Neural progenitor cell (in vitro differentiated cells): ENCODE results near the gene FBLN5. TPM values are rescaled to one million over a fixed set of nuclear protein-coding genes. Genes with fewer than 3 reads are reported as not detected.

Experiments
- DNase-seq: peaks from one replicate; pipeline ENCODE4 v3.0.0-alpha.2; 2016; ENCODE audit warnings: low spot score
- H2AFZ ChIP-seq: fragments of 200-600 bp; sonication (generic); replicated peaks from 2 replicates; pipeline ENCODE4 v1.6.1; 2016; ENCODE audit warnings: antibody characterized with exemption
- H3F3A ChIP-seq: fragments of 200-600 bp; sonication (generic); 2 replicates; pipeline ENCODE4 v1.6.1; 2016; ENCODE audit warnings: antibody characterized with exemption, low read depth
- H3K27ac ChIP-seq: fragments of 200-600 bp; sonication (generic); 2 replicates; pipeline ENCODE4 v1.5.1; 2016; ENCODE audit warnings: mild to moderate bottlenecking
- H3K27me3 ChIP-seq: fragments of 200-600 bp; sonication (generic); 2 replicates; pipeline ENCODE4 v1.6.1; 2016; ENCODE audit warnings: mild to moderate bottlenecking, moderate library complexity
- H3K36me3 ChIP-seq: fragments of 200-600 bp; sonication (generic); 2 replicates; pipeline ENCODE4 v1.5.1; 2016
- H3K4me1 ChIP-seq: fragments of 200-600 bp; sonication (generic); 2 replicates; pipeline ENCODE4 v1.6.1; 2016; ENCODE audit warnings: mixed run types
- H3K4me2 ChIP-seq: fragments of 200-600 bp; sonication (generic); 2 replicates; pipeline ENCODE4 v1.6.1; 2016
- H3K4me3 ChIP-seq: fragments of 200-600 bp; sonication (generic); 2 replicates; pipeline ENCODE4 v1.5.1; 2016
- H3K79me2 ChIP-seq: fragments of 200-600 bp; sonication (generic); 2 replicates; pipeline ENCODE4 v1.6.1; 2016; ENCODE audit warnings: low read depth
- H3K9ac ChIP-seq: fragments of 200-600 bp; sonication (generic); 2 replicates; pipeline ENCODE4 v1.6.1; 2016
- H3K9me3 ChIP-seq: fragments of 200-600 bp; sonication (generic); 2 replicates; pipeline ENCODE4 v1.5.1; 2016; ENCODE audit warnings: low read depth
- H4K20me1 ChIP-seq: fragments of 200-600 bp; sonication (generic); 2 replicates; pipeline ENCODE4 v1.6.1; 2016; ENCODE audit warnings: low read depth
- H3K27ac Mint-ChIP-seq: 3 replicates; pipeline ENCODE4 v1.8.0; 2021; ENCODE audit warnings: mixed read lengths
- H3K27me3 Mint-ChIP-seq: 2 replicates; pipeline ENCODE4 v1.8.0; 2022; ENCODE audit warnings: low read depth, mild to moderate bottlenecking, inconsistent platforms, moderate library complexity, mixed read lengths; ENCODE audit not compliant: insufficient read depth
- H3K36me3 Mint-ChIP-seq: 3 replicates; pipeline ENCODE4 v1.8.0; 2021; ENCODE audit warnings: mixed read lengths
- H3K4me1 Mint-ChIP-seq: 3 replicates; pipeline ENCODE4 v1.8.0; 2021; ENCODE audit warnings: mixed read lengths
- H3K4me3 Mint-ChIP-seq: 3 replicates; pipeline ENCODE4 v1.8.0; 2021; ENCODE audit warnings: mild to moderate bottlenecking, moderate library complexity, mixed read lengths
- H3K9me3 Mint-ChIP-seq: 3 replicates; pipeline ENCODE4 v1.8.0; 2020; ENCODE audit warnings: mixed read lengths
- CTCF ChIP-seq: fragments of 200-600 bp; sonication (generic); IDR thresholded peaks from 2 replicates; pipeline ENCODE4 v1.5.1; 2017; ENCODE audit warnings: antibody characterized with exemption, mild to moderate bottlenecking
- EZH2 ChIP-seq: fragments of 200-600 bp; sonication (generic); IDR thresholded peaks from 2 replicates; pipeline ENCODE4 v1.6.1; 2017; ENCODE audit warnings: antibody characterized with exemption, mild to moderate bottlenecking, moderate library complexity
- EZH2phosphoT487 ChIP-seq: fragments of 200-600 bp; sonication (generic); IDR thresholded peaks from 2 replicates; pipeline ENCODE4 v1.6.1; 2017; ENCODE audit warnings: antibody characterized with exemption
- total RNA-seq: library from RNA; depleted of rRNA; stranded (reverse); fragments of >200 nt; gene quantifications from 2 replicates; pipeline ENCODE4 v1.2.3, GENCODE V29; 2015; ENCODE audit warnings: low replicate concordance

The FBLN5 gene
- total RNA-seq, 1 donor from 2014 or later: not detected

- no peak overlapping the region for H3K4me3 ChIP-seq
- H3K79me2 ChIP-seq: no peaks in the 10 kb centered on the region
- H3K4me2 ChIP-seq: no peak overlapping the region
- H3K4me1 ChIP-seq: no peaks in the 10 kb centered on the region
- H3K9me3 ChIP-seq: no peaks in the 10 kb centered on the region
- no peaks in the 10 kb centered on the region for H3F3A ChIP-seq
- H3K27me3 ChIP-seq: no peaks in the 10 kb centered on the region
- H3K27me3 Mint-ChIP-seq: no peaks in the 10 kb centered on the region
- no peak overlapping the region for H3K27ac Mint-ChIP-seq
- H3K4me1 Mint-ChIP-seq: no peaks in the 10 kb centered on the region
- H3K36me3 Mint-ChIP-seq: peaks cover 30% of the 10 kb centered on the region
- H3K27ac ChIP-seq: no peak overlapping the region
- peaks cover 8% of the 10 kb centered on the region for H3K36me3 ChIP-seq
- H4K20me1 ChIP-seq: peaks cover 6% of the 10 kb centered on the region
- H3K4me3 Mint-ChIP-seq: no peak overlapping the region
- no peaks in the 10 kb centered on the region for H3K9me3 Mint-ChIP-seq
- no peak for TF ChIP-seq EZH2phosphoT487
- TF ChIP-seq EZH2: no peak
- no peak for TF ChIP-seq CTCF
- H3K9ac ChIP-seq: no peak overlapping the region
- no peak for DNase-seq
- no peak overlapping the region for H2AFZ ChIP-seq
Observed at GRCh38 chr14:91985521-91986255, 38.2 kb upstream of the FBLN5 start.

GRCh38 chr14:91985008-91985407 lies 37.5 kb upstream of the FBLN5 start:
- Mint-ChIP-seq H3K9me3 (no peaks in the 10 kb centered on the region), H3K27ac (no peak overlapping the region), H3K4me1 (no peaks in the 10 kb centered on the region), H3K27me3 (no peaks in the 10 kb centered on the region), H3K36me3 (peaks cover 32% of the 10 kb centered on the region), H3K4me3 (no peak overlapping the region)
- no peak for TF ChIP-seq EZH2
- TF ChIP-seq EZH2phosphoT487: no peak
- no peak for TF ChIP-seq CTCF
- no peak for DNase-seq
- no peak overlapping the region for H2AFZ ChIP-seq
- no peak overlapping the region for H3K4me3 ChIP-seq
- no peak overlapping the region for H3K4me2 ChIP-seq
- H3K9me3 ChIP-seq: no peaks in the 10 kb centered on the region
- peaks cover 8% of the 10 kb centered on the region for H3K36me3 ChIP-seq
- H3F3A ChIP-seq: no peaks in the 10 kb centered on the region
- H4K20me1 ChIP-seq: peaks cover 6% of the 10 kb centered on the region
- H3K27ac ChIP-seq: no peak overlapping the region
- no peaks in the 10 kb centered on the region for H3K4me1 ChIP-seq
- no peaks in the 10 kb centered on the region for H3K27me3 ChIP-seq
- H3K79me2 ChIP-seq: no peaks in the 10 kb centered on the region
- H3K9ac ChIP-seq: no peak overlapping the region

GRCh38 chr14:91983588-91983987 lies 36.1 kb upstream of the FBLN5 start:
- Mint-ChIP-seq H3K4me3 (no peak overlapping the region), H3K27me3 (no peaks in the 10 kb centered on the region), H3K27ac (no peak overlapping the region), H3K9me3 (no peaks in the 10 kb centered on the region), H3K4me1 (no peaks in the 10 kb centered on the region), H3K36me3 (peaks cover 33% of the 10 kb centered on the region)
- Histone ChIP-seq H3K27ac (no peak overlapping the region), H3K4me3 (no peak overlapping the region), H4K20me1 (peaks cover 6% of the 10 kb centered on the region), H3F3A (no peaks in the 10 kb centered on the region), H3K4me2 (no peak overlapping the region), H3K79me2 (no peaks in the 10 kb centered on the region), H3K4me1 (no peaks in the 10 kb centered on the region), H3K27me3 (no peaks in the 10 kb centered on the region), H2AFZ (no peak overlapping the region), H3K9ac (no peak overlapping the region), H3K36me3 (peaks cover 8% of the 10 kb centered on the region), H3K9me3 (no peaks in the 10 kb centered on the region)
- DNase-seq: no peak
- TF ChIP-seq EZH2 (no peak), EZH2phosphoT487 (no peak), CTCF (no peak)
